HEK293T (cell line): ENCODE data around the gene FUT1.

Experiments used
- BHLHE40 ChIP-seq: fragments of 450-650 bp; IDR thresholded peaks from 2 replicates; pipeline ENCODE4 v1.6.1; 2016; ENCODE audit warnings: mild to moderate bottlenecking, moderate library complexity, borderline replicate concordance
- CTBP1 ChIP-seq: fragments of 450-650 bp; IDR thresholded peaks from 2 replicates; pipeline ENCODE4 v1.6.1; 2016; ENCODE audit warnings: borderline replicate concordance
- ELF4 ChIP-seq: fragments of 450-650 bp; IDR thresholded peaks from 2 replicates; pipeline ENCODE4 v1.6.1; 2017; ENCODE audit warnings: antibody characterized with exemption
- FOXA1 ChIP-seq: fragments of 450-650 bp; IDR thresholded peaks from 2 replicates; pipeline ENCODE4 v1.6.1; 2016; ENCODE audit warnings: mild to moderate bottlenecking
- FOXM1 ChIP-seq: fragments of 450-650 bp; IDR thresholded peaks from 2 replicates; pipeline ENCODE4 v1.6.1; 2017; ENCODE audit warnings: mild to moderate bottlenecking, borderline replicate concordance
- HDGF ChIP-seq: fragments of 450-650 bp; IDR thresholded peaks from 2 replicates; pipeline ENCODE4 v1.6.1; 2017; ENCODE audit warnings: antibody characterized with exemption, borderline replicate concordance
- L3MBTL2 ChIP-seq: fragments of 450-650 bp; conservative IDR thresholded peaks from 2 replicates; pipeline ENCODE4 v1.6.1; 2016; ENCODE audit warnings: mild to moderate bottlenecking
- SP1 ChIP-seq: fragments of 450-650 bp; IDR thresholded peaks from 2 replicates; pipeline ENCODE4 v1.6.1; 2017
- SUZ12 ChIP-seq: fragments of 450-650 bp; IDR thresholded peaks from 2 replicates; pipeline ENCODE4 v1.6.1; 2016; ENCODE audit warnings: mild to moderate bottlenecking
- TARDBP ChIP-seq: fragments of 450-650 bp; IDR thresholded peaks from 2 replicates; pipeline ENCODE4 v1.6.1; 2016
- ZNF384 ChIP-seq: fragments of 450-650 bp; IDR thresholded peaks from 2 replicates; pipeline ENCODE4 v1.6.1; 2016
- TF ChIP-seq, protein P1 (sequence below): fragments of 450-650 bp; IDR thresholded peaks from 2 replicates; pipeline ENCODE4 v1.6.1; 2016

DNA sequence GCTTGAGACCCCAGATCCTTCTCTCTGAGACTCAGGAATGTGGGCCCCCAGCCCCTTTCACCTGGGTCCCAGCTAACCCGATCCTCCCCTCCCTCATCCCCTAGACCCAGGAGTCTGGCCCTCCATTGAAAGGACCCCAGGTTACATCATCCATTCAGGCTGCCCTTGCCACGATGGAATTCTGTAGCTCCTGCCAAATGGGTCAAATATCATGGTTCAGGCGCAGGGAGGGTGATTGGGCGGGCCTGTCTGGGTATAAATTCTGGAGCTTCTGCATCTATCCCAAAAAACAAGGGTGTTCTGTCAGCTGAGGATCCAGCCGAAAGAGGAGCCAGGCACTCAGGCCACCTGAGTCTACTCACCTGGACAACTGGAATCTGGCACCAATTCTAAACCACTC is 3.3 kb upstream of the FUT1 start:
- TF ChIP-seq SUZ12 (no peak), ELF4 (no peak), FOXA1 (no peak), BHLHE40 (no peak), TARDBP (no peak), HDGF (no peak), FOXM1 (no peak), SP1 (no peak), ZNF384 (no peak), CTBP1 (no peak), L3MBTL2 (no peak)
- TF ChIP-seq, protein P1, sequence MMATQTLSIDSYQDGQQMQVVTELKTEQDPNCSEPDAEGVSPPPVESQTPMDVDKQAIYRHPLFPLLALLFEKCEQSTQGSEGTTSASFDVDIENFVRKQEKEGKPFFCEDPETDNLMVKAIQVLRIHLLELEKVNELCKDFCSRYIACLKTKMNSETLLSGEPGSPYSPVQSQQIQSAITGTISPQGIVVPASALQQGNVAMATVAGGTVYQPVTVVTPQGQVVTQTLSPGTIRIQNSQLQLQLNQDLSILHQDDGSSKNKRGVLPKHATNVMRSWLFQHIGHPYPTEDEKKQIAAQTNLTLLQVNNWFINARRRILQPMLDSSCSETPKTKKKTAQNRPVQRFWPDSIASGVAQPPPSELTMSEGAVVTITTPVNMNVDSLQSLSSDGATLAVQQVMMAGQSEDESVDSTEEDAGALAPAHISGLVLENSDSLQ: no peak
